CD14-positive monocyte (primary cell): ENCODE measurements around the gene TRDN. TPM values are rescaled to one million over a fixed set of nuclear protein-coding genes. Genes with fewer than 3 reads are reported as not detected.

Experiments
- DNase-seq, 3 donors: peaks; one replicate each; pipeline ENCODE4 v3.0.0-alpha.2; 2011 to 2022
- H2AFZ ChIP-seq: 2 replicates; pipeline ENCODE4 v1.6.0; 2012; ENCODE audit warnings: mild to moderate bottlenecking, low read depth, low read length, inconsistent platforms; ENCODE audit not compliant: insufficient read depth, poor library complexity, severe bottlenecking
- H3K27ac ChIP-seq, 2 donors: 1 replicate in 1 of 2; 2 replicates in 1 of 2; pipeline ENCODE4 v1.5.1; 2012 to 2013; ENCODE audit warnings: low read length in 2 of 2, control low read depth in 1 of 2, inconsistent platforms in 1 of 2, low read depth in 1 of 2, mild to moderate bottlenecking in 1 of 2
- H3K27me3 ChIP-seq, 2 donors: one replicate each; pipeline versions ENCODE4 v1.6.0 to v1.6.1; 2011 to 2013; ENCODE audit warnings: low read length in 2 of 2; ENCODE audit not compliant: control insufficient read depth in 2 of 2, insufficient read depth in 2 of 2
- H3K36me3 ChIP-seq, 2 donors: replicated peaks in 1 of 2; 1 replicate in 1 of 2; 2 replicates in 1 of 2; pipeline versions ENCODE4 v1.5.1 to v1.6.1; 2012 to 2013; ENCODE audit warnings: low read length in 2 of 2, control low read depth in 1 of 2, inconsistent platforms in 1 of 2, mild to moderate bottlenecking in 1 of 2; ENCODE audit not compliant: insufficient read depth in 2 of 2, control insufficient read depth in 1 of 2
- H3K4me1 ChIP-seq, 2 donors: 1 replicate in 1 of 2; 2 replicates in 1 of 2; pipeline versions ENCODE4 v1.5.1 to v1.6.1; 2012 to 2013; ENCODE audit warnings: low read length in 2 of 2, control low read depth in 1 of 2, inconsistent platforms in 1 of 2, mild to moderate bottlenecking in 1 of 2, moderate library complexity in 1 of 2; ENCODE audit not compliant: insufficient read depth in 2 of 2, control insufficient read depth in 1 of 2
- H3K4me2 ChIP-seq: replicated peaks from 2 replicates; pipeline ENCODE3; 2012; ENCODE audit warnings: low read length, moderate library complexity, mild to moderate bottlenecking; ENCODE audit not compliant: poor library complexity, severe bottlenecking; ENCODE audit errors: extremely low read depth
- H3K4me3 ChIP-seq, 3 experiments: fragments of 200-600 bp in 1 of 3; sonication (generic) in 1 of 3; replicated peaks in 1 of 3; 1 replicate in 2 of 3; 2 replicates in 1 of 3; pipeline ENCODE4 v1.5.1; 2011 to 2013; ENCODE audit warnings: low read length in 3 of 3, mild to moderate bottlenecking in 3 of 3, control low read depth in 2 of 3, low read depth in 2 of 3, inconsistent platforms in 1 of 3, moderate library complexity in 1 of 3
- H3K79me2 ChIP-seq: 2 replicates; pipeline ENCODE4 v1.6.0; 2012; ENCODE audit warnings: mild to moderate bottlenecking, control low read depth, inconsistent platforms, low read length, moderate library complexity; ENCODE audit not compliant: insufficient read depth
- H3K9ac ChIP-seq: 2 replicates; pipeline ENCODE4 v1.6.0; 2017; ENCODE audit warnings: low read length, mild to moderate bottlenecking; ENCODE audit not compliant: insufficient read depth, poor library complexity, severe bottlenecking
- H3K9me3 ChIP-seq, 2 donors: replicated peaks in 1 of 2; 1 replicate in 1 of 2; 2 replicates in 1 of 2; pipeline versions ENCODE4 v1.5.1 to v1.6.1; 2012 to 2013; ENCODE audit warnings: low read length in 2 of 2, control low read depth in 1 of 2; ENCODE audit not compliant: control insufficient read depth in 1 of 2, insufficient read depth in 1 of 2
- H4K20me1 ChIP-seq: 2 replicates; pipeline ENCODE4 v1.6.0; 2012; ENCODE audit warnings: mild to moderate bottlenecking, low read length, control low read depth, moderate library complexity; ENCODE audit not compliant: insufficient read depth
- H3K27ac Mint-ChIP-seq, 7 donors: one replicate each; pipeline ENCODE4 v1.8.0; 2020; ENCODE audit warnings: mild to moderate bottlenecking in 7 of 7, mixed read lengths in 7 of 7, moderate library complexity in 6 of 7, inconsistent platforms in 2 of 7
- H3K27me3 Mint-ChIP-seq, 3 donors: one replicate each; pipeline ENCODE4 v1.8.0; 2021 to 2022; ENCODE audit warnings: low read depth in 3 of 3, mild to moderate bottlenecking in 3 of 3, mixed read lengths in 3 of 3, moderate library complexity in 3 of 3, inconsistent platforms in 1 of 3
- H3K36me3 Mint-ChIP-seq, 2 donors: one replicate each; pipeline ENCODE4 v1.8.0; 2020; ENCODE audit warnings: mixed read lengths in 2 of 2, inconsistent platforms in 1 of 2, mild to moderate bottlenecking in 1 of 2
- H3K4me1 Mint-ChIP-seq: one replicate; pipeline ENCODE4 v1.8.0; 2020; ENCODE audit warnings: mild to moderate bottlenecking, mixed read lengths
- H3K4me3 Mint-ChIP-seq, 2 donors: one replicate each; pipeline ENCODE4 v1.8.0; 2020; ENCODE audit warnings: mild to moderate bottlenecking in 2 of 2, mixed read lengths in 2 of 2, moderate library complexity in 1 of 2
- H3K9me3 Mint-ChIP-seq, 7 donors: one replicate each; pipeline ENCODE4 v1.8.0; 2020 to 2022; ENCODE audit warnings: mixed read lengths in 7 of 7, mild to moderate bottlenecking in 6 of 7, moderate library complexity in 6 of 7, inconsistent platforms in 2 of 7
- CTCF ChIP-seq: fragments of 200-600 bp; IDR thresholded peaks from one replicate; pipeline ENCODE4 v1.8.0; 2022; ENCODE audit warnings: antibody characterized with exemption, mild to moderate bottlenecking
- WGBS: methylation state at CpG from one replicate; pipeline ENCODE4 v1.1.5; 2013; ENCODE audit warnings: missing lambda C conversion rate; ENCODE audit not compliant: insufficient coverage; 5-methylcytosine and 5-hydroxymethylcytosine counted together
- intact Hi-C, 2 donors: fragments of 100-400 bp; cut with micrococcal nuclease; formaldehyde crosslinking; loops; one replicate each; pipeline versions ENCODE4 v1.15.0 to v1.15.1; 2023
- polyA plus RNA-seq, 3 donors: library from polyadenylated mRNA; depleted of rRNA in 1 of 3; unstranded in 2 of 3; stranded (reverse) in 1 of 3; fragments of 300-500 nt in 2 of 3; fragments of >200 nt in 1 of 3; fragmentation: Illumina TruSeq in 2 of 3; gene quantifications; 1 replicate in 2 of 3; 2 replicates in 1 of 3; pipeline ENCODE4 v1.2.3, GENCODE V29; 2012 to 2021

Gene TRDN
- polyA plus RNA-seq, 3 donors, result not detected

DNA sequence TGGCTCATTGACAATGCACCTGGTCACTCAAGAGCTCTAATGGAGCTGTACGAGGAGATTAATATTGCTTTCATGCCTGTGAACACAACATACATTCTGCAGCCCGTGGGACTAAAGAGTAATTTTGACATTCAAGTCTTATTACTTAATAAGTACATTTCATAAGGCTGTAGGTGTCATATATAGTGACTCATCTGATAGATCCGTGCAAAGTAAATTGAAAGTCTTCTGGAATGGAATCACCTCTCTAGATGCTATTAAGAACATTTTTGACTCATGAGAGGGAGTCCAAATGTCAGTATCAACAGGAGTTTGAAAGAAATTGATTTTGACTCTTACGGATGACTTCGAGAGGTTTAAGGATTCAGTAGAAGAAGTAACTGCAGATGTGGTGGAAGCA lies 372.8 kb downstream of the TRDN start:
- Histone ChIP-seq H3K27me3 (no peaks in the 10 kb centered on the region), H3K4me3 (no peak overlapping the region), H4K20me1 (no peaks in the 10 kb centered on the region), H3K9ac (no peak overlapping the region), H3K36me3 (no peaks in the 10 kb centered on the region), H2AFZ (no peak overlapping the region), H3K4me1 (no peaks in the 10 kb centered on the region), H3K9me3 (no peaks in the 10 kb centered on the region), H3K27ac (no peak overlapping the region), H3K79me2 (no peaks in the 10 kb centered on the region), H3K4me2 (no peak overlapping the region)
- intact Hi-C loops, result no loop called here
- no peak for DNase-seq
- no peak overlapping the region for H3K27ac Mint-ChIP-seq
- WGBS, result 93% methylated on average over 2 of the region's 5 CpGs
- H3K36me3 Mint-ChIP-seq, result no peaks in the 10 kb centered on the region
- peaks cover 0 to 1% (median 0%) of the 10 kb centered on the region in 3 donors for H3K27me3 Mint-ChIP-seq
- no peak for TF ChIP-seq CTCF
- H3K4me1 Mint-ChIP-seq, result no peaks in the 10 kb centered on the region
- H3K9me3 Mint-ChIP-seq, result peaks cover 0 to 4% (median under 1%) of the 10 kb centered on the region in 7 donors
- no peak overlapping the region for H3K4me3 Mint-ChIP-seq

DNA sequence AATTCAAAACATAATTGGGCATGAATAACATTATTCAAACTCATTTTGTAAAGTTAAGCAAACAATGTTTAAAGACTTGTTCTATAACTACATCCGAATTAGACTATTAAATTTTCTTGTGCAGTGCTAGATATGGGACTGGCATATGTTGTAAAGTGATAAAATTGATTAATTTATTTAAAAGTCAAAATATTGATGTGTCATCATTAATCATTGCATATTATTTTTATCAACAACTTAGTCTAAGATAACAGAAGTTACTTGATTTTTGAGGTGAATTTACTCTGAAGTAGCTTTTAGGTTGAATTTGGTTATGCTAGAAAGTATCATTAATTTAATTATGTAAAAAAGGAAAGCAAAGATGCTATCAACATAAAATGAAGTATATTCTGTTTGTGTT lies 396.1 kb downstream of the TRDN start:
- WGBS, result no CpG with 5 or more reads among the region's 1 CpG
- H3K4me1 ChIP-seq, result no peaks in the 10 kb centered on the region

More for the DNA sequence above, 396.1 kb downstream of the TRDN start:
- Histone ChIP-seq H3K27ac (no peak overlapping the region), H3K36me3 (no peaks in the 10 kb centered on the region), H4K20me1 (no peaks in the 10 kb centered on the region), H3K9me3 (peaks cover 6 to 7% of the 10 kb centered on the region in 2 donors), H2AFZ (no peak overlapping the region), H3K9ac (no peak overlapping the region), H3K4me3 (no peak overlapping the region), H3K27me3 (no peaks in the 10 kb centered on the region), H3K79me2 (no peaks in the 10 kb centered on the region), H3K4me2 (no peak overlapping the region)
- Mint-ChIP-seq H3K4me3 (no peak overlapping the region), H3K36me3 (no peaks in the 10 kb centered on the region), H3K9me3 (peaks cover 0 to 9% (median 2%) of the 10 kb centered on the region in 7 donors), H3K27me3 (peaks cover 0 to 1% (median 0%) of the 10 kb centered on the region in 3 donors), H3K4me1 (no peaks in the 10 kb centered on the region), H3K27ac (no peak overlapping the region)
- intact Hi-C loops, result no loop called here
- no peak for TF ChIP-seq CTCF
- no peak for DNase-seq
